GM18508 (cell line): ENCODE results near the gene NPC1.
"Not testable (repeated sequence)": the region's sequence is repeated elsewhere in the genome, so short reads cannot be mapped to it uniquely, and the experiment has no call there.

Experiments used
- ATAC-seq: cut with Tn5 transposase; IDR thresholded peaks from one replicate; pipeline ENCODE4 v1.9.1; 2021; ENCODE audit warnings: moderate number of reproducible peaks; ENCODE audit not compliant: insufficient read depth, unreplicated experiment

The NPC1 gene

DNA sequence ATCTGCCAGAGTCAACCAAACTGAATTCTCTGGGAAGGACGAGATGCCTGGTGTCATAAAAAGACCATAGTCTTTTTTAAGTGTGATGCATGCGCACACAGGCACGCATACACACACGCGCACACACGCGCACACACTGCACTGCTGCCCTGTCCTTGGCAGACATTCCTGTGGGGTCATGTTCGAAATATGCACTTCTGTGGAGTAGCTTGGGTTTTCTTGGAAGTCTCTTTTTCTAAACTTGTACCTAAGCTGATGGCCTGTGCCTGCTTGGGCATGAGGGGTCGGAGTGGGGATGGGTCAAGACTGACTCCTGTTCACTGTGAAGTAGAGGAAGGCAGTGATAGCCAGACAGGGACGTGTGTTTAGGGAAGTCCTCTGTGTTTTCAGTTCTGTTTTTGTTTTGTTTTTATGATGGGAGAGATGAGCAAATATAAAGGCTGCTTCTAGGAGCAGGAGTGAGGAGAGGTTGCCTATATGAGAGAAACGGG is 87.0 kb downstream of the NPC1 start:
- no peak for ATAC-seq

DNA sequence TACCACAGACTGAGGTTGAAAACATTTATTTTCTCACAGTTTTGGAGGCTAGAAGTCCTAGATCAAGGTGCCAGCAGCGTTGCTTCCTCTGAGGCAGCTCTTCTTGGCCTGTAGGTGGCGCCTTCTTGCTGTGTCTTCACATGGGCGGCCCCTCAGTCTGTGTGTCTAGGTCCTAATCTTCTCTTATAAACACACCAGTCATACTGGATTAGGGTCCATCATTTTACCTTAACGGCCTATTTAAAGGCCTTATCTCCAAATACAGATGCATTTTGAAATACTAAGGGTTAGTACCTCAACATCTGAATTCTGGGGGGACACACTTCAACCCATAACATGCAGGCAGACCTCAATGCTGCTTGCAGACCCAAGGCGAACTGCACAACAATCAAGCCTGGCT is 87.4 kb downstream of the NPC1 start:
- ATAC-seq: no peak

DNA sequence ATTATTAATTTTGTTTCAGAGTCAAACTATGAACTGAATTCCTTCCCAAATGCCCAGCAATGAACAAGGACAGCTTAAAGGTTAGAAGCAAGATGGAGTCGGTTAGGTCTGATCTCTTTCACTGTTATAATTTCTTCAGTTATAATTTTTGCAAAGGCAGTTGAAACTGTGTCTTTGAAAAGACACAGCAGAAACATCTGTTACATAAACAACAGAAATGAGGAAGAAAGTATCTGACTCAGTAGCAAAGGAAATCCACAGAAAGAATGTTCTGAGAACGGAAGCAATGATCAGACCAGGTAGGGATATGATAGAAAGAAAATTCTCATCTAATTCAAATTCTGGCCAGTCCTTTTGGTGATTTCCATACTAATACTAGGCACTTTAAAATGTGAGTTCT is 88.2 kb downstream of the NPC1 start:
- no peak for ATAC-seq

DNA sequence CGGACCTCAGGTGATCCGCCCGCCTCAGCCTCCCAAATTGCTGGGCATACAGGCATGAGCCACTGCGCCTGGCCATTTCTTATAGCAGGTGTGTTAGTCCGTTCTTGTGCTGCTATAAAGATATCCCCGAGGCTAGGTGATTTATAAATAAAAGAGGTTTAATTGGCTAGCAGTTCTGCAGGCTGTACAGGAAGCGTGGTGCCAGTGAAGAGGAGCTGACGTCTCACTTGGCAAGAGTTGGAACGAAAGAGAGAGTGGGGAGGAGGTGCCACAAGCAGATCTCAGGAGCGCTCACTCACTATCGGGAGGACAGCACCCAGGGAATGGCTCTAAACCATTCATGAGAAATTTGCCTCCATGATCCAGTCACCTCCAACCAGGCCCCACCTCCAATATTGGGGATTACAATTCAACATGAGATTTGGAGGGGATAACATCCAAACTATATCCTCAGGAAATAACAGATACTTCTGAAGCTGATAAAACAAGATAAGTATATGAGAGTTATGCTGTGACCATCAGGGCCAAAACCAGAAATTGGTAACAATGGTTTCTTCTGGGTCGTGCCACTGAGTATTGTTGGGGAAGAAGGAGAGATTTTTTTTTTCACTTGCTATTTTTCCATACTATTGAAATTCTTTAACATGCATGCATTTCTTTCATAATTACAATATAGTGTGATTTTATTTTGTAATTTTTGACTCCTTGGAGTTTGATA is 90.4 kb downstream of the NPC1 start:
- no peak for ATAC-seq

DNA sequence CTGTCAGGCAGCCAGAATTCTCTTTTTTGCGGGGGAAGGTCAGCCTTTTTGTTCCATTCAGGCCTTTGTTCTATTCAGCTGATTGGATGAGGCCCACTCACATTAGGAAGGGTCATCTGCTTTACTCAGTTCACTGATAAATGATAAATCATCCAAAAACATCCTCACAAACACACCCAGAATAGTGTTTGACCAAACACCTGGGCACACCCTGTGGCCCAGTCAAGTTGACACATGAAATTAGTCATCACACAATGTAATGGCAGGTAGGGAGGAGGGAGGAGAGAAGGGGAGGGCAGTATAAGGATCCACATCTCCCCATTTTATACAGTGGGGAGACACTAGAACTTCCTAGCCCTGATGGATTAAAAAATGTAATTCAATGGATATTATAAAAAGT is 91.3 kb downstream of the NPC1 start:
- ATAC-seq: no peak

DNA sequence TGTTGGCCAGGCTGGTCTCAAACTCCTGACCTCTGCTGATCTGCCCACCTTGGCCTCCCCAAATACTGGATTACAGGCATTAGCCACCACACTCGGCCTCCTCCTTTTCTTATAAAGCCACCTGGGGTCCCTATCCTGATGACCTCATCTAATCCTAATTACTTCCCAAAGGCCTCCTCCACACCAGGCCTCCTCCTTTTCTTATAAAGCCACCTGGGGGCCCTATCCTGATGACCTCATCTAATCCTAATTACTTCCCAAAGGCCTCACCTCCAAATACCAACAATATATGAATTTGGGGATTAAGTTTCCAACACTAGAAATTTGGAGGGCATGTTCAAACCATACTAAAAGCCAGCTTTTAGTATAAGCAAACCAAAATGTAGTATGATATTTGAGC is 92.7 kb downstream of the NPC1 start:
- ATAC-seq: no peak

DNA sequence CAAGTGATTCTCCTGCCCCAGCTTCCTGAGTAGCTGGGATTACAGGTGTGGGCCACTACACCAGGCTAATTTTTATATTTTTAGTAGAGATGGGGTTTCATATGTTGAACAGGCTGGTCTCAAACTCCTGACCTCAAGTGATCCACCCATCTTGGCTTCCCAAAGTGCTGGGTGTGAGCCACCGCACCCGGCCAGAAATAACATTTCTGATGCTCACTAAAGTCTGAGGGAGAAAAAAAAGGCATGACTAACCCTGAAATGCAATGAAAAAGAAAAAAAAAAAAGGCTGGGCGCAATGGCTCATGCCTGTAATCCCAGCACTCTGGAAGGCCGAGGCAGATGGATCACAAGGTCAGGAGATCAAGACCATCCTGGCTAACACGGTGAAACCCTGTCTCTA is 96.7 kb downstream of the NPC1 start:
- ATAC-seq: not testable (repeated sequence)

DNA sequence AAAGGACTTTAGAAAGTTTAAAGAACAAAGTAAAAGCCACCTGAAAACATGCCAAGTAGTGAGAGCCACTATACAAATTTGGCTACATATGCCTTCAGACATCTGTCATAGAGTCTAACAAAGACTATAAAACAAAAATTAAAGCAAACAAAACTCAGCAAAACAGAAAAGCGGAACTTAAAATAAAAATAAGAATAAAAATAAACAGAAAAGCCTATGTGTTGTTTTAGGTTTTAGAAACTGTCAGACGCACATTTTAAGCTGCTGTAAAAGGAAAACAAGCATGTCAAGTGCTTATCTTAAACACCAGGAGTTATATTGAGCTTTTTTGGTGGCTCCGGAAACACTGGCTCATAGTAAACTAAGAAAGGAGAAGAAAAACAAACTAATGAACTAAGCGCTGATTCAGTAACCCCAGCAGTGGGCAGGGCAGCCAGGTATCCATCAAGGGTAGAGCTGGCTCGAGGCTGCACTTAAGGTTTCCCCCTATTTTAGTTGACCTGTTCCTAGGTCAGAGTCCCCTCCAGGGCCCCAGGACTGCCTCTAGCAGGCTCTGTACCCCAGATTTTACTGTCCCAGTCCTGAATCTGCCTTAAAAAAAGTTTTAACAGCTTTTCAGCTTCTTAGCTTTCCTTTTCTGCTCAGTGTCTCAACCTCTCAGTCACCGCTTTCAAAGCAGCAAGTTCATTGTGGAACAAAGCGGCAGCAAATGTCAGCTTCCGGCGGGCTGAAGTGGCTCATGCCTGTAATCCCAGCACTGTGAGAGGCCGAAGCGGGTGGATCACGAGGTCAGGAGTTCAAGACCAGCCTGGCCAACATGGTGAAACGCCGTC is 98.4 kb downstream of the NPC1 start:
- ATAC-seq: peak; percentile 51

DNA sequence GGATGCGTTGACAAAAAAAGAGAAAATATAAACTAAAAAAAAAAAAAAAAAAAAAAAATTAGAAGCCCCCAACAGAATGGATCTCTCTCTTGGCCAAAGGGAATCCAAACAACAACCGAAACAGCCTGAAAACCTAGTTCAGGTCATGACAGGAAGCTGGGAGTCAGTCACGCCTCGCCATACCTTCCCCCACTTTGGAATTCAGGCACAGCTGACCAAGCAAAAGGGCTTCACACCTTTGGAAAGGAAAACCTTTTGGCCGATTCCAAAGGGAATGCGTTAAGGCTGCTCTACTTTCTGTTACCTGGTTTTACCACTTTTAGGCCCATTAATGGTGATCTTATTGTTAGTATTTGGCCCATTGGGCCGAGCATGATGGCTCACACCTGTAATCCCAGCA is 100.9 kb downstream of the NPC1 start:
- ATAC-seq: no peak

DNA sequence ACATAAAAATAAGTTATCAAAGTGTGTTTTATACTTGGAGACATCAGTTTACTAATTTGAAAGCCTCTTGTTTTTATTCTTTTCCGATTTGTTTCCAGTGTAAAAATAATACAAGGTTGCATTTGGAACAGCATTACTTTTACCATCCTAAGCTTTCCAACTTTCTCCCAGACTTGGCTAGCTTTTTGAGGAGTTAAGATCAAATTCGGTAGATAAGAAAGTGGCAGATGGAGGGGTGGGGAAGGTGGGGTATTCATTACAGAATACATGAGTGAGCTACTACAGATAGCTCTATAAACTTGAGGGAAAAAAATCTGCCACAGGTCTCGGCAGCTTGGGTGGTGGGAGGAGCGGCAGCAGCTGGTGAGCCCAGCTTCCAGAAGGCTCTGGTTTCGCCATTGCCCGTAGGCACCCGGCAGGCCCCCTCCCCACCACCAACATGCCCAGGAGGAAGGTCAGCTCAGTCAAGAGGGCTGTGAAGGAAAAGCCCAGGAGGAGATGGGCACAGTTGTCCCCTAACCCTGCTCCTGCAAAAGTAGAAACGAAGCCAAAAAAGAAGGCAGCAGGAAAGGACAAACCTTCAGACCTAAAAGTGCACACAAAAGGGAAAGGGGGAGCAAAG is 101.6 kb downstream of the NPC1 start:
- no peak for ATAC-seq
